Endodermal cell (in vitro differentiated cells): Measurements from ENCODE around the gene KISS1R. TPM values are rescaled to one million over a fixed set of nuclear protein-coding genes. Genes with fewer than 3 reads are reported as not detected.
A peak's percentile ranks its signal among the peaks of the same experiment; 100 is the strongest.

Source experiments
- DNase-seq: peaks from one replicate; pipeline ENCODE4 v3.0.0-alpha.2; 2017
- H3K27ac ChIP-seq: 2 replicates; pipeline ENCODE4 v1.5.1; 2013; ENCODE audit warnings: mild to moderate bottlenecking, low read depth, low read length, moderate library complexity
- H3K27me3 ChIP-seq: 2 replicates; pipeline ENCODE4 v1.6.1; 2013; ENCODE audit warnings: mild to moderate bottlenecking, low read length, moderate library complexity; ENCODE audit not compliant: insufficient read depth, control insufficient read depth, poor library complexity, severe bottlenecking
- H3K36me3 ChIP-seq: 2 replicates; pipeline ENCODE4 v1.7.0; 2013; ENCODE audit warnings: mild to moderate bottlenecking, low read length, moderate library complexity; ENCODE audit not compliant: control insufficient read depth, insufficient read depth
- H3K4me1 ChIP-seq: one replicate; pipeline ENCODE4 v1.7.0; 2013; ENCODE audit warnings: low read length; ENCODE audit not compliant: control insufficient read depth, insufficient read depth
- H3K4me3 ChIP-seq: 2 replicates; pipeline ENCODE4 v1.5.1; 2013; ENCODE audit warnings: mild to moderate bottlenecking, low read length, moderate library complexity
- H3K9ac ChIP-seq: 2 replicates; pipeline ENCODE4 v1.6.1; 2013; ENCODE audit warnings: mild to moderate bottlenecking, low read length, moderate library complexity; ENCODE audit not compliant: poor library complexity, severe bottlenecking; ENCODE audit errors: extremely low read depth
- H3K9me3 ChIP-seq: 2 replicates; pipeline ENCODE4 v1.6.1; 2013; ENCODE audit warnings: mild to moderate bottlenecking, low read length, moderate library complexity; ENCODE audit not compliant: control insufficient read depth
- H3K27ac Mint-ChIP-seq: 2 replicates; pipeline ENCODE4 v1.8.0; 2020; ENCODE audit warnings: mixed read lengths
- H3K27me3 Mint-ChIP-seq: 2 replicates; pipeline ENCODE4 v1.8.0; 2021; ENCODE audit warnings: mild to moderate bottlenecking, mixed read lengths; ENCODE audit not compliant: insufficient read depth
- H3K36me3 Mint-ChIP-seq: 2 replicates; pipeline ENCODE4 v1.8.0; 2020; ENCODE audit warnings: low read depth, mixed read lengths
- H3K4me1 Mint-ChIP-seq: 2 replicates; pipeline ENCODE4 v1.8.0; 2020; ENCODE audit warnings: mixed read lengths
- H3K4me3 Mint-ChIP-seq: 2 replicates; pipeline ENCODE4 v1.8.0; 2020; ENCODE audit warnings: mild to moderate bottlenecking, moderate library complexity, mixed read lengths
- H3K9me3 Mint-ChIP-seq: 2 replicates; pipeline ENCODE4 v1.8.0; 2020; ENCODE audit warnings: mild to moderate bottlenecking, mixed read lengths
- CTCF ChIP-seq: fragments of 200-600 bp; sonication (generic); conservative IDR thresholded peaks from 2 replicates; pipeline ENCODE4 v1.5.0; 2021; ENCODE audit warnings: antibody characterized with exemption, mild to moderate bottlenecking
- WGBS, 2 experiments: methylation state at CpG; one replicate each; pipeline versions ENCODE4 v1.1.5 to v1.1.7; 2013; ENCODE audit warnings: missing lambda C conversion rate in 2 of 2, mixed read lengths in 1 of 2; ENCODE audit not compliant: insufficient coverage in 1 of 2, insufficient read length in 1 of 2; 5-methylcytosine and 5-hydroxymethylcytosine counted together
- total RNA-seq, 2 donors: library from RNA; stranded (reverse); fragmentation: NEBNext Ultra II Directional in 1 of 2; extraction: Animal tissue kit (Norgen Biotek cat#: 25700) in 1 of 2; gene quantifications; 2 replicates in 1 of 2; 3 replicates in 1 of 2; pipeline ENCODE4 v1.2.1, GENCODE V29; 2021

KISS1R gene
- total RNA-seq, 2 donors from 2014 or later, result 0.73 TPM; not detected in 1

GRCh38 chr19:883661-884211 lies 33.4 kb upstream of the KISS1R start:
- Histone ChIP-seq H3K9me3 (no peaks in the 10 kb centered on the region), H3K4me1 (no peaks in the 10 kb centered on the region), H3K27me3 (no peaks in the 10 kb centered on the region), H3K36me3 (peaks cover 51% of the 10 kb centered on the region), H3K9ac (no peak overlapping the region), H3K4me3 (no peak overlapping the region), H3K27ac (no peak overlapping the region)
- Mint-ChIP-seq H3K27ac (no peak overlapping the region), H3K9me3 (no peaks in the 10 kb centered on the region), H3K4me1 (no peaks in the 10 kb centered on the region), H3K27me3 (no peaks in the 10 kb centered on the region), H3K36me3 (peaks cover 41% of the 10 kb centered on the region), H3K4me3 (no peak overlapping the region)
- peak; percentile 76 for DNase-seq
- WGBS, 2 experiments, result 95 to 96% methylated on average over 21 to 22 of the region's 22 CpGs
- peak; percentile 20 for TF ChIP-seq CTCF

DNA sequence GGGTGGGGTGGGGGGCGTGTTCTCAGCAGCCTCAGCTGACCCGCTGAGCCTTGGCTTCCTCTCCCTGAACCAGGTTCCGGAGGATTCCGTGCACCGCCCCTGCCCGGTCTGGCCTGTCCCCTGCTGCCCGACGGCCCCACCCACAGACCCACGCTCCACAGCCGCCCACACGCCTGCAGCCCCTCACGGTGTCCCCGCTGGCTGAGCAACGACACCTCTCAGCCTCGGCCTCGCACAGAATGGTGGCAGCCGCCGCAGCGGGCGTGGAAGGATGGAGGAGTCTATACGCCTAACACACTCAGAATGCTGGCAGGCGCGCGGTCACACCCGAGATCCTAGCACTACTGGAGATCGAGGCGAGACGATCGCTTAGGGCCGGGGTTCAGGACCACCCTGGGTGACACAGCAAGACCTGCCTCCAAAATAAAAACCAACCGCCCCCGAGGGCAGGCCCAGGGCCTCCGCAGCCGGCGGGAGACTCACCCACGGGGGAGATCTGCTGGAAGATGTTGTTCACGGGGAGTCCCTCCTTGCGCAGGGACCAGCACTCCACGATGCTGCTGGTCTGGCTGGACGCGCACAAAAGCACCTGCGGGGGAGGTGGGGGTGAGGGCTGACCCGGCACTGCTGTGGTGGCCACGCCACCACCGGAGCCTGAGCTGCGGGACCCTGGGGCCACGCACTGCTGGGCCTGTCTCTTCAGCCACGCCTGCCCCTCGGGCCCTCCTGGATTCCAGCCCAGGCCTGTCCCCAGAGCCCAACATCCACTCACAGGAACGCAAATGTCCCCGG lies 32.5 kb upstream of the KISS1R start:
- H3K9me3 ChIP-seq, result no peaks in the 10 kb centered on the region
- no peaks in the 10 kb centered on the region for H3K9me3 Mint-ChIP-seq
- no peak overlapping the region for H3K4me3 Mint-ChIP-seq
- H3K27ac Mint-ChIP-seq, result no peak overlapping the region
- no peak overlapping the region for H3K9ac ChIP-seq
- WGBS, 2 experiments, result 95 to 96% methylated on average over 38 to 51 of the region's 51 CpGs
- no peak overlapping the region for H3K27ac ChIP-seq
- peaks cover 58% of the 10 kb centered on the region for H3K36me3 ChIP-seq
- no peaks in the 10 kb centered on the region for H3K27me3 ChIP-seq
- H3K27me3 Mint-ChIP-seq, result no peaks in the 10 kb centered on the region
- no peaks in the 10 kb centered on the region for H3K4me1 ChIP-seq
- H3K4me3 ChIP-seq, result no peak overlapping the region
- H3K4me1 Mint-ChIP-seq, result no peaks in the 10 kb centered on the region
- TF ChIP-seq CTCF, result no peak
- peaks cover 44% of the 10 kb centered on the region for H3K36me3 Mint-ChIP-seq
- no peak for DNase-seq

DNA sequence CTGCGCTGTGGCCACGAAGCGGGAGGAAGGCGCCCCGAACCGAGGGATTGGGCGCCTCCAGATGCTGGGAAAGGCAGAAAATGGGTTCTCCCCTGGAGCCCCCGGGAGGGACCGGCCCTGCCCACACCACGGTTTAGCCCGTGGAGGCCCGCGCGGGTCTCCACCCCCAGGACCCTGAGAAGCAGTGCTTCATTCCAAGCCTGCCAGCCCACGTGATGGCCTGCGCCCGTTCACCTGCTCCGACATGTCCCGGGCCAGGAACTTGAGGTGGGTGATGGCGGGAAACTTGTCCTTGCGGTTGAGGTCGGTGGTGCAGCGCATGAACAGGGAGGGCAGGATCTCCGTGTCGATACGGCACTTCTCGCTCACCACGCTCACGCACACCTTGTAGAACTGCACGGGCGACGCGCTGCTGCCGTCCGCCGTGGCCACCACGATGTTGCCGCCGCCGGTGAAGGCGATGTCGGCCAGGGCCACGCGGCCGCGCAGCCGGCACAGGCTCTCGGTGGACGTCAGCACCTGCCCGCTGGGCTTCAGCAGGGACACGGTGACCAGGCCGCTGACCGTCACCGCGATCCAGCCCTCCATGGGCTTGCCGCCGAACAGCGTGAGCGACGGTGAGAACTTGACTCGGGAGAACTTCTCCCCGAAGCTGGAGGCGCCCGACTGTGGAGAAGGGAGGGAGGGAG lies 31.5 kb upstream of the KISS1R start:
- Histone ChIP-seq H3K36me3 (peaks cover 69% of the 10 kb centered on the region), H3K4me1 (no peaks in the 10 kb centered on the region), H3K4me3 (no peak overlapping the region), H3K27me3 (no peaks in the 10 kb centered on the region), H3K9me3 (no peaks in the 10 kb centered on the region), H3K9ac (no peak overlapping the region), H3K27ac (no peak overlapping the region)
- Mint-ChIP-seq H3K27ac (no peak overlapping the region), H3K4me3 (no peak overlapping the region), H3K9me3 (no peaks in the 10 kb centered on the region), H3K27me3 (no peaks in the 10 kb centered on the region), H3K4me1 (no peaks in the 10 kb centered on the region), H3K36me3 (peaks cover 46% of the 10 kb centered on the region)
- no peak for TF ChIP-seq CTCF
- DNase-seq, result no peak
- 97 to 98% methylated on average over 57 to 64 of the region's 64 CpGs for WGBS, 2 experiments
